HepG2 (cell line): Measurements from ENCODE around the gene DUSP8. TPM values are rescaled to one million over a fixed set of nuclear protein-coding genes. Genes with fewer than 3 reads are reported as not detected.

Experiments used
- GATAD1 ChIP-seq: IDR thresholded peaks from 2 replicates; pipeline ENCODE4 v1.6.1; 2016; ENCODE audit warnings: missing genetic modification reagents, missing compliant biosample characterization
- HDAC1 ChIP-seq: sonication (generic); formaldehyde crosslinking; IDR thresholded peaks from 2 replicates; pipeline ENCODE4 v1.5.1; 2020; ENCODE audit warnings: mild to moderate bottlenecking, missing genetic modification reagents
- HNF4A ChIP-seq: sonication (generic); formaldehyde crosslinking; IDR thresholded peaks from 2 replicates; pipeline ENCODE4 v1.4.0; 2020; ENCODE audit warnings: missing genetic modification reagents
- HNF4G ChIP-seq, 2 experiments: sonication (generic) in 1 of 2; formaldehyde crosslinking in 1 of 2; IDR thresholded peaks; 2 replicates each; pipeline versions ENCODE4 v1.4.0 to v1.6.1; 2011 to 2020; ENCODE audit warnings: borderline replicate concordance in 2 of 2, low read depth in 2 of 2, mild to moderate bottlenecking in 2 of 2, low read length in 1 of 2, missing genetic modification reagents in 1 of 2, moderate library complexity in 1 of 2
- PRMT3 ChIP-seq: sonication (generic); formaldehyde crosslinking; IDR thresholded peaks from 2 replicates; pipeline ENCODE4 v1.8.1; 2022; ENCODE audit warnings: low read depth, mild to moderate bottlenecking, moderate library complexity, missing genetic modification reagents, borderline replicate concordance
- SAP130 ChIP-seq: IDR thresholded peaks from 2 replicates; pipeline ENCODE4 v1.6.1; 2016; ENCODE audit warnings: low read depth
- SPEN ChIP-seq: sonication (generic); formaldehyde crosslinking; IDR thresholded peaks from 2 replicates; pipeline ENCODE4 v1.5.1; 2020; ENCODE audit warnings: low read depth, mild to moderate bottlenecking, missing genetic modification reagents
- ZBTB38 ChIP-seq: sonication (generic); formaldehyde crosslinking; IDR thresholded peaks from 2 replicates; pipeline ENCODE4 v1.5.1; 2020; ENCODE audit warnings: mild to moderate bottlenecking, missing genetic modification reagents
- ZFP36L2 ChIP-seq: sonication (generic); formaldehyde crosslinking; IDR thresholded peaks from 2 replicates; pipeline ENCODE4 v1.4.0; 2020; ENCODE audit warnings: missing genetic modification reagents
- ZNF263 ChIP-seq: sonication (generic); formaldehyde crosslinking; IDR thresholded peaks from 2 replicates; pipeline ENCODE4 v1.4.0; 2020; ENCODE audit warnings: missing genetic modification reagents
- ZNF777 ChIP-seq: sonication (generic); formaldehyde crosslinking; IDR thresholded peaks from 2 replicates; pipeline ENCODE4 v1.4.0; 2020; ENCODE audit warnings: missing genetic modification reagents
- ZSCAN12 ChIP-seq: sonication (generic); formaldehyde crosslinking; IDR thresholded peaks from 2 replicates; pipeline ENCODE4 v1.9.0; 2021; ENCODE audit warnings: mild to moderate bottlenecking, missing genetic modification reagents
- polyA plus RNA-seq, 8 experiments: library from polyadenylated mRNA; depleted of rRNA in 3 of 8; stranded (reverse) in 7 of 8; unstranded in 1 of 8; fragments of >200 nt; fragmentation: Illumina TruSeq in 4 of 8; extraction: Trizol in 4 of 8; gene quantifications; 2 replicates each; pipeline versions ENCODE4 v1.2.1 to v1.2.3, GENCODE V29; 2011 to 2016; ENCODE audit warnings: low read depth in 4 of 8, missing spikeins in 1 of 8, mixed read lengths in 1 of 8; ENCODE audit not compliant: insufficient read depth in 1 of 8
- total RNA-seq, 5 experiments: library from RNA; depleted of rRNA; stranded (reverse); fragments of >200 nt; fragmentation: Illumina TruSeq; extraction: Trizol; gene quantifications; 2 replicates each; pipeline ENCODE4 v1.2.3, GENCODE V29; 2016; ENCODE audit warnings: low read depth in 1 of 5
- TF ChIP-seq, protein P1 (sequence below): sonication (generic); formaldehyde crosslinking; IDR thresholded peaks from 2 replicates; pipeline ENCODE4 v1.5.0; 2020; ENCODE audit warnings: mild to moderate bottlenecking, missing genetic modification reagents, borderline replicate concordance
- TF ChIP-seq, protein P2 (sequence below): fragments of 450-650 bp; IDR thresholded peaks from 2 replicates; pipeline ENCODE4 v1.6.1; 2016
- TF ChIP-seq, protein P3 (sequence below), 2 experiments: sonication (generic) in 1 of 2; formaldehyde crosslinking in 1 of 2; IDR thresholded peaks; 2 replicates each; pipeline versions ENCODE4 v1.4.0 to v1.6.1; 2018 to 2020; ENCODE audit warnings: missing genetic modification reagents in 2 of 2, borderline replicate concordance in 1 of 2, low read depth in 1 of 2, mild to moderate bottlenecking in 1 of 2, missing biosample characterization in 1 of 2
- TF ChIP-seq, protein P4 (sequence below): sonication (generic); formaldehyde crosslinking; IDR thresholded peaks from 2 replicates; pipeline ENCODE4 v1.4.0; 2020; ENCODE audit warnings: missing genetic modification reagents, borderline replicate concordance
- TF ChIP-seq, protein P5 (sequence below): sonication (generic); formaldehyde crosslinking; IDR thresholded peaks from 2 replicates; pipeline ENCODE4 v1.4.0; 2020; ENCODE audit warnings: mild to moderate bottlenecking, missing genetic modification reagents

Gene DUSP8
- total and polyA plus RNA-seq, 2 of the 13 experiments (the other 11 are each of a cell fraction or from before 2014, with no cell fraction given) = 1.8 to 8.0 TPM

DNA sequence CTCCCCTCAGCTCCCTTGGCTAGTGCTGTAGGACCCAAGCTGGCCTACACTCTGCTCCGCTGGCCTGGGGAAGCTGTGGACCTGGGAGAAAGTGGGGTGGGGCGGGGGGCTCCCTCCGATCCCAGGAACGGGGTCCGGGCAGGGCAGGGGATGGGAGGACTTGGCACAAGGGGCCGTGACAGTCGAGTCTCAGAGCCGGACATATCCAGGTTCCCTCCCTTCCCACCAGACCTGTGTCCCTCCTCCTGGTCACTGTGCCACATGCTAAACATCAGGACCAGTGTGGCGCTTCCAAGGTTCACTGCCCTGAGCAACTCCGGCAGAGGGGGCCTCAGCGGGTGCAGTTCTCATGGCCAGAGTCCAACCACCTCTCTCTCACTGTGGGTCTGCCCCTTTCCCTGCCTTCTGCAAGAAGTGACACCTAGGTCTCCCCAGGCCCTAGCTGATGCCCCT lies 2.0 kb downstream of the DUSP8 start (continued):
- no peak for TF ChIP-seq PRMT3 (CRISPR knock-in tag)
- TF ChIP-seq ZFP36L2 (CRISPR knock-in tag) = no peak
- peak; percentile 76 for TF ChIP-seq HDAC1 (CRISPR knock-in tag)
- TF ChIP-seq SAP130 (CRISPR knock-in tag) = peak; percentile 61
- TF ChIP-seq SPEN (CRISPR knock-in tag) = peak; percentile 63; the same call in 1 of the 2 replicates
- TF ChIP-seq, protein P1, sequence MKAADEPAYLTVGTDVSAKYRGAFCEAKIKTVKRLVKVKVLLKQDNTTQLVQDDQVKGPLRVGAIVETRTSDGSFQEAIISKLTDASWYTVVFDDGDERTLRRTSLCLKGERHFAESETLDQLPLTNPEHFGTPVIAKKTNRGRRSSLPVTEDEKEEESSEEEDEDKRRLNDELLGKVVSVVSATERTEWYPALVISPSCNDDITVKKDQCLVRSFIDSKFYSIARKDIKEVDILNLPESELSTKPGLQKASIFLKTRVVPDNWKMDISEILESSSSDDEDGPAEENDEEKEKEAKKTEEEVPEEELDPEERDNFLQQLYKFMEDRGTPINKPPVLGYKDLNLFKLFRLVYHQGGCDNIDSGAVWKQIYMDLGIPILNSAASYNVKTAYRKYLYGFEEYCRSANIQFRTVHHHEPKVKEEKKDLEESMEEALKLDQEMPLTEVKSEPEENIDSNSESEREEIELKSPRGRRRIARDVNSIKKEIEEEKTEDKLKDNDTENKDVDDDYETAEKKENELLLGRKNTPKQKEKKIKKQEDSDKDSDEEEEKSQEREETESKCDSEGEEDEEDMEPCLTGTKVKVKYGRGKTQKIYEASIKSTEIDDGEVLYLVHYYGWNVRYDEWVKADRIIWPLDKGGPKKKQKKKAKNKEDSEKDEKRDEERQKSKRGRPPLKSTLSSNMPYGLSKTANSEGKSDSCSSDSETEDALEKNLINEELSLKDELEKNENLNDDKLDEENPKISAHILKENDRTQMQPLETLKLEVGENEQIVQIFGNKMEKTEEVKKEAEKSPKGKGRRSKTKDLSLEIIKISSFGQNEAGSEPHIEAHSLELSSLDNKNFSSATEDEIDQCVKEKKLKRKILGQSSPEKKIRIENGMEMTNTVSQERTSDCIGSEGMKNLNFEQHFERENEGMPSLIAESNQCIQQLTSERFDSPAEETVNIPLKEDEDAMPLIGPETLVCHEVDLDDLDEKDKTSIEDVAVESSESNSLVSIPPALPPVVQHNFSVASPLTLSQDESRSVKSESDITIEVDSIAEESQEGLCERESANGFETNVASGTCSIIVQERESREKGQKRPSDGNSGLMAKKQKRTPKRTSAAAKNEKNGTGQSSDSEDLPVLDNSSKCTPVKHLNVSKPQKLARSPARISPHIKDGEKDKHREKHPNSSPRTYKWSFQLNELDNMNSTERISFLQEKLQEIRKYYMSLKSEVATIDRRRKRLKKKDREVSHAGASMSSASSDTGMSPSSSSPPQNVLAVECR = 0 out of 2 replicates have a peak, but pooled peaks have one; percentile 7
- TF ChIP-seq, protein P2, sequence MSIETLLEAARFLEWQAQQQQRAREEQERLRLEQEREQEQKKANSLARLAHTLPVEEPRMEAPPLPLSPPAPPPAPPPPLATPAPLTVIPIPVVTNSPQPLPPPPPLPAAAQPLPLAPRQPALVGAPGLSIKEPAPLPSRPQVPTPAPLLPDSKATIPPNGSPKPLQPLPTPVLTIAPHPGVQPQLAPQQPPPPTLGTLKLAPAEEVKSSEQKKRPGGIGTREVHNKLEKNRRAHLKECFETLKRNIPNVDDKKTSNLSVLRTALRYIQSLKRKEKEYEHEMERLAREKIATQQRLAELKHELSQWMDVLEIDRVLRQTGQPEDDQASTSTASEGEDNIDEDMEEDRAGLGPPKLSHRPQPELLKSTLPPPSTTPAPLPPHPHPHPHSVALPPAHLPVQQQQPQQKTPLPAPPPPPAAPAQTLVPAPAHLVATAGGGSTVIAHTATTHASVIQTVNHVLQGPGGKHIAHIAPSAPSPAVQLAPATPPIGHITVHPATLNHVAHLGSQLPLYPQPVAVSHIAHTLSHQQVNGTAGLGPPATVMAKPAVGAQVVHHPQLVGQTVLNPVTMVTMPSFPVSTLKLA = no peak
- TF ChIP-seq, protein P3, sequence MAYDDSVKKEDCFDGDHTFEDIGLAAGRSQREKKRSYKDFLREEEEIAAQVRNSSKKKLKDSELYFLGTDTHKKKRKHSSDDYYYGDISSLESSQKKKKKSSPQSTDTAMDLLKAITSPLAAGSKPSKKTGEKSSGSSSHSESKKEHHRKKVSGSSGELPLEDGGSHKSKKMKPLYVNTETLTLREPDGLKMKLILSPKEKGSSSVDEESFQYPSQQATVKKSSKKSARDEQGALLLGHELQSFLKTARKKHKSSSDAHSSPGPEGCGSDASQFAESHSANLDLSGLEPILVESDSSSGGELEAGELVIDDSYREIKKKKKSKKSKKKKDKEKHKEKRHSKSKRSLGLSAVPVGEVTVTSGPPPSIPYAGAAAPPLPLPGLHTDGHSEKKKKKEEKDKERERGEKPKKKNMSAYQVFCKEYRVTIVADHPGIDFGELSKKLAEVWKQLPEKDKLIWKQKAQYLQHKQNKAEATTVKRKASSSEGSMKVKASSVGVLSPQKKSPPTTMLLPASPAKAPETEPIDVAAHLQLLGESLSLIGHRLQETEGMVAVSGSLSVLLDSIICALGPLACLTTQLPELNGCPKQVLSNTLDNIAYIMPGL (CRISPR knock-in tag; IDR thresholded peaks at IDR 0.05; ENCODE audit: borderline replicate concordance in 1 of 2, low read depth in 1 of 2) = peak in 1 of 2 experiments; percentile 49; a peak in 1 of 4 replicates
- TF ChIP-seq, protein P4, sequence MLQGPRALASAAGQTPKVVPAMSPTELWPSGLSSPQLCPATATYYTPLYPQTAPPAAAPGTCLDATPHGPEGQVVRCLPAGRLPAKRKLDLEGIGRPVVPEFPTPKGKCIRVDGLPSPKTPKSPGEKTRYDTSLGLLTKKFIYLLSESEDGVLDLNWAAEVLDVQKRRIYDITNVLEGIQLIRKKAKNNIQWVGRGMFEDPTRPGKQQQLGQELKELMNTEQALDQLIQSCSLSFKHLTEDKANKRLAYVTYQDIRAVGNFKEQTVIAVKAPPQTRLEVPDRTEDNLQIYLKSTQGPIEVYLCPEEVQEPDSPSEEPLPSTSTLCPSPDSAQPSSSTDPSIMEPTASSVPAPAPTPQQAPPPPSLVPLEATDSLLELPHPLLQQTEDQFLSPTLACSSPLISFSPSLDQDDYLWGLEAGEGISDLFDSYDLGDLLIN (CRISPR knock-in tag) = no peak
- no peak for TF ChIP-seq ZSCAN12 (CRISPR knock-in tag)
- 0 out of 2 replicates have a peak, but pooled peaks have one; percentile 42 for TF ChIP-seq ZNF777
- TF ChIP-seq, protein P5, sequence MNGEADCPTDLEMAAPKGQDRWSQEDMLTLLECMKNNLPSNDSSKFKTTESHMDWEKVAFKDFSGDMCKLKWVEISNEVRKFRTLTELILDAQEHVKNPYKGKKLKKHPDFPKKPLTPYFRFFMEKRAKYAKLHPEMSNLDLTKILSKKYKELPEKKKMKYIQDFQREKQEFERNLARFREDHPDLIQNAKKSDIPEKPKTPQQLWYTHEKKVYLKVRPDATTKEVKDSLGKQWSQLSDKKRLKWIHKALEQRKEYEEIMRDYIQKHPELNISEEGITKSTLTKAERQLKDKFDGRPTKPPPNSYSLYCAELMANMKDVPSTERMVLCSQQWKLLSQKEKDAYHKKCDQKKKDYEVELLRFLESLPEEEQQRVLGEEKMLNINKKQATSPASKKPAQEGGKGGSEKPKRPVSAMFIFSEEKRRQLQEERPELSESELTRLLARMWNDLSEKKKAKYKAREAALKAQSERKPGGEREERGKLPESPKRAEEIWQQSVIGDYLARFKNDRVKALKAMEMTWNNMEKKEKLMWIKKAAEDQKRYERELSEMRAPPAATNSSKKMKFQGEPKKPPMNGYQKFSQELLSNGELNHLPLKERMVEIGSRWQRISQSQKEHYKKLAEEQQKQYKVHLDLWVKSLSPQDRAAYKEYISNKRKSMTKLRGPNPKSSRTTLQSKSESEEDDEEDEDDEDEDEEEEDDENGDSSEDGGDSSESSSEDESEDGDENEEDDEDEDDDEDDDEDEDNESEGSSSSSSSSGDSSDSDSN (CRISPR knock-in tag) = 0 out of 2 replicates have a peak, but pooled peaks have one; percentile 26
- TF ChIP-seq GATAD1 = peak; percentile 25; the same call in 1 of the 2 replicates
- TF ChIP-seq ZNF263 (CRISPR knock-in tag) = peak; percentile 72; the same call in 1 of the 2 replicates
- TF ChIP-seq HNF4G (IDR thresholded peaks at IDR 0.05; ENCODE audit: borderline replicate concordance, low read depth, low read length) = peak; percentile 68; the same call in 1 of the 2 replicates
- no peak for TF ChIP-seq HNF4G (CRISPR knock-in tag; IDR thresholded peaks at IDR 0.05; ENCODE audit: borderline replicate concordance, low read depth)
- TF ChIP-seq ZBTB38 = peak; percentile 64; the same call in 1 of the 2 replicates
- TF ChIP-seq HNF4A = peak; percentile 66
